Left renal pelvis (tissue), 4 donors: ENCODE data around the gene CDC42BPB. TPM values are rescaled to one million over a fixed set of nuclear protein-coding genes. Genes with fewer than 3 reads are reported as not detected.

ENCODE experiments used
- DNase-seq, 4 donors: peaks; one replicate each; pipeline ENCODE4 v3.0.0-alpha.2; 2013; ENCODE audit warnings: low read depth in 4 of 4, low spot score in 3 of 4
- polyA plus RNA-seq, 4 donors: library from polyadenylated mRNA; unstranded; fragments of 120-200 nt; gene quantifications; one replicate each; pipeline ENCODE4 v1.2.1, GENCODE V29; 2013; ENCODE audit not compliant: insufficient read length in 4 of 4

The CDC42BPB gene
- polyA plus RNA-seq, 4 donors: 66.5 to 84.8 (median 74.8) TPM

DNA sequence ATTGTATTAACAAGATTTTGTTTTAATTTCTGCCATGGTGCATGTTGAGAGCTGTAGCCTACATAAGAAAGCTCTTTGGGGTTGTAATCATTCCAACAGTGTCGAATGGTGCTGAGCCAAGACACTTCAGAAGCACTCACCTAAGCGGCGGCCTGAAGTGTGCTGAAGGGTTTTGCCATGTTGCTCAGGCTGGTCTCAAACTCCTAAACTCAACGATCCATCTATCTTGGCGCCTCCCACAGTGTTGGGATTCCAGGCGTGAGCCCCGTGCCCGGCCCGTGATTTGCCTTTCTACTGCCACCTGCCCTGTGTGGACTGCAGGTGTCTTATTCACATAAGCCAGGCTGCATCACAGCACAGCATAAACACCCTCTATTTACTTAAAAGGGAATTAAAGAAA is 86.0 kb downstream of the CDC42BPB start:
- no peak for DNase-seq

- DNase-seq: no peak
Measured at GRCh38 chr14:102970496-102970895, 86.9 kb downstream of the CDC42BPB start.

DNA sequence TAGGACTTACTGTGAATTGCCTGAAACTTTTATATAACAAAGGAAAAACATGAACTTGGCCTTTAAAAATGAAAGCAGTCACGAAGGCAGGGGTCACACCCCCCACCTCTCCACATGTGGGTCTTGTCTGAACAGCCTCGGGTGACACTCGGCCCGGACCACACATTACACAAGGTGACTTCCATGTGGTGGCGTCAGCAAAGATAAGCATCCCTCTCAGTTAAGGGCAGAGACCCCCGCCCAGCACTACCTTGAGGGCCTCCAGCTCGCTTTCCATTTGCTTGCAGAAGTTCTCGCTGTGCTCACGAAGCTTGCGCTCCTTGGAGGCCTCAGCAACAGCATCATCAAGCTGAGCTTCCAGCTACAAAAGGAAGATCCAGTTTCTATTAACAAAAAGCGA is 87.4 kb downstream of the CDC42BPB start:
- no peak for DNase-seq

DNA sequence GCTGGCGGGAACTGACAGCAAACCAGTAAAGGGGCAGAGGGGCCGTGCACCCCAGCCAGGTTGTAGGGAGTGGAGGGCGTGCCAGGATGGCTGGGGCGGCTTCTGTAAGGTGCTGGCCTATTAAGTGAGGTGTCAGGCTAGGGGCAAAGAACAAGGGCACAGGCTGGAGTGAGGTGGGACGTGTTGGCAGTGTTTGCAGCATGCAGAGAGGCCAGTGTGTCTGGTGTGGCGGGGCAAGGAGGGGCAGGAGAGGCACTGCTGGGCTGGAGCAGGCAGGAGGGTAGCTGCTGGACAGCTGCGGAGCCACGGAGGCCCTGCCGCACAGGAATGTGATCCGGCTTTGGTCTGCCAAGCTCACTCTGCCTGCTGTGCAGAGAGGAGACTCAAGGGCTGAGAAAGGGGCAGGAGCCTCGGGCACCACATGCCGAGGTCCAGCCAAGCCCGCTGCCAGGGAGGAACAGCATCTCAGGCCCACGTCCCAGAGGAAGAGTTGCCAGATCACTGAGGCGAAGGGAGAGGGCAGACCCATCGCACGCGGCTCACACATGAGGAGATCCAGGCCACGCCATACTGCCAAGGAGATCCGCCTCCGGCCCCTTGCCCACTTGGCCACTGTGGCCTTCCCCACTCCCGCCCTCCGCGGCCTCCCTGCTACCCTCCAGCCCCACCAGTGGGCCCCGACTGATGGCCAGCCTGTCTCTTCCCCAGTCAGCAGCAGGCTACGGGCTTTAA is 88.1 kb downstream of the CDC42BPB start:
- DNase-seq: no peak

GRCh38 chr14:102968306-102968705 is 89.0 kb downstream of the CDC42BPB start:
- no peak for DNase-seq

GRCh38 chr14:102967506-102967795 is 89.9 kb downstream of the CDC42BPB start:
- no peak for DNase-seq

DNA sequence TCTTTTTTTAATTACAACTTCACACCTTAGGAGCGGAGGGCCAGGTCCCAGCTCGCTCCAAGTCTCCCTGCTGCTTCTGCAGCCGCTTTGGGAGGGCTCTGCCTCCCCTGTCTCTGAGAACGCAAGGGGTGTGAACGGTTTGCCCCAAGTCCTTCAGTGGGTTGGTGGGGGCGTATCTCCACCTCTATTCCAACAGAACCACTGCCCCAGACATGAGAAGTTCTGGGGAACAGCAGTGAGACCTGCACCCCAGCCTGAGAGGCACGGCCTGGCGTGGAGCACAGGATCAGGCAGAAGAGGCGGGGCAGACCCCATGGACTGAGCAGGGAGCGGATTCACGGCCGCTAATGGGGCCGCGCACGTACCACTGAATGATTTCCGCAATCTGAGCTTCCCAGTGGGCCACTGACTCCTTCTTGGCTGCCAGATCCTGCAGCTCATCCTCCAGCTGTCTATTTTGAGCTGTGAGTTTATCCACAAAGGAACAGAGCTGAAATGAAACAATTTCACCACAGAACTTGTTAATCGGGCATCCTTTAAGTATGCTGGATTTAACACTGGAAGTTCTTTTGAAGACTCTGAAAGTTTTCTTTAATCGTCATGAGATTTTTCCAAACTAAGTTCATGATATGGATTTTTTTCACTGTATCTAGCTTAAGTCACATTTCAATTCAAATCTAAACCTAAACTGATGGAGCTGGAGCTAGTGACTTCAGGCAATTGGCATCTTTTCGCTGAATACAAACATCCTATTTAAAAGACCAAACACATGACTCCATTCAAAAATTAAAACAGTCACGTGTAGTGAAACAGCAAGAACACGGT is 90.5 kb downstream of the CDC42BPB start:
- DNase-seq: no peak

DNA sequence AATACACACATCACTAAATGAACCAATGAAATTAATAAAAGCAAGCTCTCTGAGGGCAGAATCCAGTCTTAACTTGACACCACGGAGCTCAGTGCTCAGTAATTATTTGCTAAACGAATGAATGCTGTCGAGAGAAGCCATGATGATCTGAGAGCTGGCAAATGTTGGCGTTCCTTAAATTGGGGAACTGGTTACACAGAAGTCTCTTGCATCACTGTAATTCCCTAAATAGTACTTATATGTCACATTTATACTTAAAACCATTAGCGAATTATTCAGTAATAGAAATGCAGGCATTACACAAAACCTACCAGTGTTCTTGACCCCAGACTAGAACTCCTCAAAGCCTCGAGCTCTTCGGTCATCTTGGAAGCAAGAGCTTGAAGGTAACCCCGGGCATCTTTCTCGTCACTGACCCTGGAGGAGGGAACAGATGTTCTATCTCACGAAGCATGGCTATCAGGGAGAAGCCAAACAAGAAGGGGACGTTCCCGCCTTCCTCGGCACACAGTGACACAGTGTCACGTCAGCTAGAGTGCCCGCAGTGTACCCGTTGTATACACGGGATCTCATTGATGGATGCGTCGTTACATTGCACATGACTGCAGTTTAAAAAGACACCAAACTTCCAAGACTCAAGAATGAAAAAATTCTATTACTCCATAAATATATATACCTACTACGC is 91.2 kb downstream of the CDC42BPB start:
- no peak for DNase-seq

DNA sequence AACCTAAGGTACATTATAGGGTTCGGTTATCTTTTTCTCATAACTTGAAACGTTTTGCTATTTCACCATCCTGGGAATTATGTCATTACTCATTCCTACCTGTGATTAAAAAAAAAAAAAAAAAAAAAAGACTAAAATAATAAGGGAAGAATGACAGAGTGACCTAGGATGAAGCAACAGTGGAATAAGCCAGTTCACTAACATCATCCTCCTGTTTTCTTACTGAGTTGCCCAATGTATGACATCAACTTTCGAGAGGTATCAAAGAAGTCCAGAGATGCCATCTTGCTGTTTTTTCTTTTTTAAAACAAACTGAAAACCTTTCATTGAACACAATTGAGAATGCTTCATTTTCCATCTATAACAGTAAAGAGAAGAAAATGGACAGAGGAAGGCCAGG is 92.1 kb downstream of the CDC42BPB start:
- DNase-seq: no peak

- no peak for DNase-seq
Measured at GRCh38 chr14:102964152-102964730, 93.1 kb downstream of the CDC42BPB start.

GRCh38 chr14:102962111-102962627 is 95.2 kb downstream of the CDC42BPB start:
- no peak for DNase-seq

GRCh38 chr14:102958461-102958860 is 98.9 kb downstream of the CDC42BPB start:
- DNase-seq: no peak

DNA sequence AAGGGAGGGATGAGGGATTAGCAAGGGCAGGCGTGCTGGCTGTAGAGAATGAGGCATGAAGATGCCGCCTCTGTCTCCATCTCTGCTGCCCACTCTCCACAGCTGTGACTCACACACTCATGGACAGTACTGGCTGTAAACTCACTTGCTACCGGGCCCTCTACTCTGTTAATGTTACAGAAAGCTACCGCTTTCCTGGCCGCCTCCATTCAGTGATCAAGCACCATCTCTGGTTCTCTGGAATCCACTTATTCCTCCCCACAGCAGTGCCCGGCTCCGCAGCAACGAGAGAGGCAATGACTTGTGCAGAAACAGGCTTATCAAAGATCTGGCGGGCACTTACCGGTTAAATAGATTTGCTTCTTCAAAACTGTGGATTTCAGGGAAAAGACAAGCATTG is 100.1 kb downstream of the CDC42BPB start:
- no peak for DNase-seq

DNA sequence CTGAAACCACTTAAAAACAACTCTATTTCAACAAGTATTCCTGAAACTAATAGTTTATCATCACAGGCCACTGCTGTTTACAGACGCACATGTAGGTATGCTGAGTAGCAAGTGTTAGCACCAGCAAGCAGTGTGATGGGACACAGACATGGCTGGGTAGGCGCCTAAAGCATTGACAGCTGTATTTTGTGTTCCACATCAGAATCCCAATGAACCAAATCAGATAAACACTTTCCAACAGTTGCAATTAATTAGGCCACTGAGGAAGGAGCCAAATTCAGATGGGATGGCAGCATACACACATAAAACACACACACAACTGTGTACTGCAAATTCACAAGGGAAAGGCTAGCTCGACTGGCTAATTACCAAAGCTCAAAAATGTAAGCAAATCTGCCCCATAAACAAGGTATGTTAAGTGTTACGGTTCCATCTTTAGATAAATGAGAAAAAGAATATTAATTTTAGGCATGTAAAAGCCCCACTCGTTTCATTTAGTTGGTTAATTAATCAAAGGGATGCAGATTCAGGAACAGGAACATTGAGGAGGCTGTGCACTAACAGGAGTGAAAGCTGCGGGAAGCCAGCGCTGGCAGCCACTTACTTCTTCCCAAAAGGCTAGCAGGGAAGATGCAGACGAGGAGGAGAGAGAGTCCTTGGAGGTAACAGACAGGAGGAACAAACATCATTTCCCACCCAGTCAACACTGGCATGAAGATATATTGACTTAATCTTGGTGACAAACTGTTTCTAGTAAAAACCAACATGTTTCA is 101.5 kb downstream of the CDC42BPB start:
- DNase-seq: no peak

- DNase-seq: no peak
Measured at GRCh38 chr14:102954081-102954789, 103.1 kb downstream of the CDC42BPB start.

DNA sequence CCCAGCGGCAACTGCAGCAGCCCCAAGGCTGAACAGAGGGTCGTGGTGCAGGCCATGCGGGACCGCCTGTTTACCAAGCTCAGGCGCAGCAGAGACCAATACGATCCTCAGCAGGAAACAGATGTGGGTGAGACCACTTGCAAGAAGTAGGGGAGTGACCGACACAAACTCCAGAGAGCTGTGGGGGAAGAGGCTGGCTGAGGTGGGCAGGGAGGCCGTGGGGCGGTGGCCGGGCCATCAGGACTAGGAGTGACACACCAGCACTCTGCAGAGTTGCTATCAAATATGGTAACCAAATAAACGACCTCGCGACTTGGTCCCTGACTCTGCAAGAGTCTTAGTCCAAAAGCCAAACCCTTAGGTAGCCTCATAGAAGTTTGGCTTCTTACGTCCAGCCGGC is 104.2 kb downstream of the CDC42BPB start:
- no peak for DNase-seq

DNA sequence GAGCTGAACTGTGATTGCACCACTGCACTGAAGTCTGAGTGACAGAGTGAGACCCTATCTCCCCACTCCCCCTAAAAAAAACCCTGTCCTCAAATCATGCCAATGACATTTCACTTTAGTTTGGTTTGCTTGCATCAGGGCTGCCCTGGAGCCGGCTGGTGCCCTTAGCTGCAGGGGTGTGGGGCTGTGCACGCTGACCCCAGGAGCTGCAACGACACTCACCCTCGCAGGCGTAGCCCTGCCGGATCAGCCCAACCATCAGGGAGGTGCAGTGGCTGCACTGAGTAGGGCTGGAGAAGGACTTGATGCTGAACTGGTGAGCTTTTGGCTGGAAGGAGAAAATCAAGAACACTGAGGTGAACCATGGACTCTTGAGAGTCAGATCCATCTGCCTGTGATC is 105.1 kb downstream of the CDC42BPB start:
- DNase-seq: no peak

DNA sequence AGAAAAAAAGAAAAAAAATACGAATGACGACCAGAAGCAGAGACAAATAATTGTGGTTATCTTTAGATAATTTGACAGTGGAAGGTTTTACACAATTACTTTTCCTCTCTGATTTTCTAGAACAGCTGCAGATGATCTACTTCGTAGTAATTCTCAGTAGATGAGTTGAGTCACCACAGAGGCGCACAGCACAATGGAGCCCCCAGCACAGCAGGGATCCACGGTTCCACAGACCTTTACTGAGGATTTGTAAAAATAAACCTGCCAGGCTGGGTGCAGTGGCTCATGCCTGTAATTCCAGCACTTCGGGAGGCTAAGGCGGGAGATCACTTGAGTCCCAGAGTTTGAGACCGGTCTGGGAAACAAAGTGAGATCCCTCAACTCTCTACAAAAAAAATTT is 105.5 kb downstream of the CDC42BPB start:
- DNase-seq: no peak

DNA sequence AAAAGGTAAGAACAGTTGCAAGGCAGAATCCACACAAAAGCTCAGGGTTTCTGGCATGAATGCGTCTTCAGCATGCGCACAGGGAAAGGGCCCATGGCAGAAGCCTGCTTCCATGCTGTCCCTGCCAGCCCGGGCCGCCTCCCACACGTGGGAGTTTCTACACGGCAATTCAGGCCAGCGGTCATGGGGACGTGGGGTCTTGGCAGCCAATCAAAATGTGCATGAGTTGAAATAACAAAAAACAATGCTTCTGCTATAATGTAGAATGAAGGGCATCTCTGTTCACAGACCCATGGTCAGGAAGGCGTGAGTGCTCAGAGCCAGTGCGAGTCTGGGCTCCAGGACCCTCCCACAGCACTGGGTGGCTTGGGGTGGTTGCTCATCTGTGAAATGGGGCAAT is 106.3 kb downstream of the CDC42BPB start:
- DNase-seq: no peak
